ENCODE results near the gene SCGB1D1. TPM values are rescaled to one million over a fixed set of nuclear protein-coding genes. Genes with fewer than 3 reads are reported as not detected.

The SCGB1D1 gene
- total and polyA plus RNA-seq, 2 experiments from 2014 or later = not detected

DNA sequence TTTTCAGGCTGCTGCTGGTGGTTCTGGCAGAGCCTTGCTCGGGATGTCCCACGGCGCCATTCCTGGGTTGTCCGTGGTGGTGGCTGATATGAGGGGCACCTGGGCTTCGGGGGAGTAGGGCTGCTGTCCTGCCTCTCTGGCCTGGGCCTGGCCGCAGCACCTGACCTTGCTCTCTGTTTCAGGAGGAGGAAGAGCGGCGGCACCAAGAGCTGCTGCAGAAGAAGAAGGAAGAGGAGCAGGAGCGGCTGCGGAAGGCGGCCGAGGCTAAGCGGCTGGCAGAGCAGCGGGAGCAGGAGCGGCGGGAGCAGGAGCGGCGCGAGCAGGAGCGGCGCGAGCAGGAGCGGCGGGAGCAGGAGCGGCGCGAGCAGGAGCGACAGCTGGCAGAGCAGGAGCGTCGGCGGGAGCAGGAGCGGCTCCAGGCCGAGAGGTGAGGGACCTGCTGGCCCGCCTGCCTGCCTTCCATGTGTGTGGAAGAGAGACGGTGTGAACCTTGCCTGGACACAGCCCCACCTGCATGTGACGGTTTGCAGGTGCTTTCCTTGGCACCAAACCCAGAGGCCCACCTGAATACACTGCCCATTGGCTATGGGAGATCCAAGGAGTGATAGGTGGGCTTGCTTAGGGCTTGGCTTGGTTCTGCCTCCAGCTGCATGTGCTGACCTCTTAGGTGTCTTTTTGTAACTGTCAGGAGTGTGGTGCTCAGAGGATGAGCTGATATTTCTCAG, 43.4 kb upstream of the SCGB1D1 start:
- Histone ChIP-seq H3F3A (ENCODE audit: insufficient read depth) (no peaks in the 10 kb centered on the region), H3K9me2 (ENCODE audit: insufficient read depth) (no peaks in the 10 kb centered on the region), H3K9ac (no peak overlapping the region), H3K27me3 (replicated peaks; ENCODE audit: insufficient read depth) (no peaks in the 10 kb centered on the region), H2AFZ (no peak overlapping the region), H3K9me3 (ENCODE audit: low read depth) (no peaks in the 10 kb centered on the region), H3K36me3 (ENCODE audit: low read depth) (no peaks in the 10 kb centered on the region), H3K79me2 (ENCODE audit: insufficient read depth) (no peaks in the 10 kb centered on the region), H4K20me1 (ENCODE audit: insufficient read depth) (no peaks in the 10 kb centered on the region), H3K4me1 (ENCODE audit: insufficient read depth) (no peaks in the 10 kb centered on the region), H3K4me2 (ENCODE audit: unreplicated experiment) (no peak overlapping the region), H3K27ac (no peak overlapping the region), H3K4me3 (no peak overlapping the region)
- no peak for DNase-seq
- 95% methylated on average over 26 to 36 of the region's 36 CpGs for WGBS, 2 experiments (ENCODE audit: low coverage in 1 of 2, low lambda C conversion rate in 2 of 2, missing lambda C conversion rate in 2 of 2)
- TF ChIP-seq EZH2 (IDR thresholded peaks at IDR 0.05; ENCODE audit: insufficient read depth, poor library complexity, severe bottlenecking) (no peak), EZH2phosphoT487 (IDR thresholded peaks at IDR 0.05; ENCODE audit: insufficient read depth, low read depth) (no peak)
- in situ Hi-C loops (cut with MboI) = no loop called here

DNA sequence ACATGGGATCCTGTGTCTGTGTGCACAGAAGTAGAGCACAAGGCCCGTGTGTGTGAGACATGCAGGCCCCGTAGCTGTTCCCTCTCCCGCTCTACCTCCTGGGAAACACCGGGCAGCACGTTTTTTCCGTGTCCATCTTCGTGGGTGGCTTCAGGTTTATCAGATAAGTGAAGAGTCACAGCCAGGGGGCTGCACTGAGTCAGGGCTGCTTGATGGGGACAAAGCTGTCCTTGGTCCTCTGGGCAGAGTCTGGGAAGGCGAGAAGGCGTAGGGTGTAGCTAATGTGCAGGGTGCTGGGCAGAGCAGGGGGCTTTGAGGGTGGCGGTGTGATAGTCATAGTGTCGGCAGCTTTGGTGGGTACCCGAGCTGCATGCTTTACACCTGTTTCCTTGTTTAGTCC, 42.5 kb upstream of the SCGB1D1 start:
- Histone ChIP-seq H3K27me3 (replicated peaks; ENCODE audit: insufficient read depth) (no peaks in the 10 kb centered on the region), H3F3A (ENCODE audit: insufficient read depth) (no peaks in the 10 kb centered on the region), H3K9ac (no peak overlapping the region), H3K36me3 (ENCODE audit: low read depth) (no peaks in the 10 kb centered on the region), H3K4me2 (ENCODE audit: unreplicated experiment) (no peak overlapping the region), H3K9me3 (ENCODE audit: low read depth) (no peaks in the 10 kb centered on the region), H3K4me1 (ENCODE audit: insufficient read depth) (no peaks in the 10 kb centered on the region), H3K4me3 (no peak overlapping the region), H2AFZ (no peak overlapping the region), H4K20me1 (ENCODE audit: insufficient read depth) (no peaks in the 10 kb centered on the region), H3K79me2 (ENCODE audit: insufficient read depth) (no peaks in the 10 kb centered on the region), H3K27ac (no peak overlapping the region), H3K9me2 (ENCODE audit: insufficient read depth) (no peaks in the 10 kb centered on the region)
- in situ Hi-C loops (cut with MboI) = no loop called here
- 95 to 96% methylated on average over 12 of the region's 12 CpGs for WGBS, 2 experiments (ENCODE audit: low coverage in 1 of 2, low lambda C conversion rate in 2 of 2, missing lambda C conversion rate in 2 of 2)
- DNase-seq = no peak
- TF ChIP-seq EZH2 (IDR thresholded peaks at IDR 0.05; ENCODE audit: insufficient read depth, poor library complexity, severe bottlenecking) (no peak), EZH2phosphoT487 (IDR thresholded peaks at IDR 0.05; ENCODE audit: insufficient read depth, low read depth) (no peak)

DNA sequence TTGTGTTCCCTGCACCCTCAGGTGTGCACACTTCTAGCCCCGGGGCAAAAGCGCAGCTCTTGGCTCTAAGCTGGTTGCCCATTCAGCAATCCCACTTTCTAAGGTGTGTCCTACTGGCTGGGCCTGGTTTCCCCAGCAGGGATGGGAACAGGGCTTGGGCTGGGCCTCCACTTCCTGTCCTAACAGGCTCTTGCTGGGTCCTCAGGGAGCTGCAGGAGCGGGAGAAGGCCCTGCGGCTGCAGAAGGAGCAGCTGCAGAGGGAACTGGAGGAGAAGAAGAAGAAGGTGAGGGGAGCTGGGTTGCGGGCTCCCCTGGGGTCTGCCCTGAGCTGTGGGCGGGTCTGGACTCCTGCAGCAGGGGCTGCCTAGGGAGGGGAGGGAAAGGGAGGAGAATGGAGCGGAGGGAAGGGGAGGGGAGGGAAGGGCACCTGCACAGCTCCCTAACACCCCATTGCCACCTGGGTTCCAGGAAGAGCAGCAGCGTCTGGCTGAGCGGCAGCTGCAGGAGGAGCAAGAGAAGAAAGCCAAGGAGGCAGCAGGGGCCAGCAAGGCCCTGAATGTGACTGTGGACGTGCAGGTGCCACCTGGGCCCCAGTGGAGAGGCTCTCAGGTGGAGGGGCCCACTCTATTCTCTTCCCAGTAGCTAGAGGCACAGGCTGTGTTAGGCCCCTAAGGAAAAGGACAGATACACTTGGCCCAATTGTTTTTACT, 41.6 kb upstream of the SCGB1D1 start:
- 97 to 99% methylated on average over 5 to 10 of the region's 10 CpGs for WGBS, 2 experiments (ENCODE audit: low coverage in 1 of 2, low lambda C conversion rate in 2 of 2, missing lambda C conversion rate in 2 of 2)
- H3K36me3 ChIP-seq (ENCODE audit: low read depth) = no peaks in the 10 kb centered on the region
- H3K27ac ChIP-seq = no peak overlapping the region
- no peak overlapping the region for H2AFZ ChIP-seq
- H3F3A ChIP-seq (ENCODE audit: insufficient read depth) = no peaks in the 10 kb centered on the region
- TF ChIP-seq EZH2 (IDR thresholded peaks at IDR 0.05; ENCODE audit: insufficient read depth, poor library complexity, severe bottlenecking) (no peak), EZH2phosphoT487 (IDR thresholded peaks at IDR 0.05; ENCODE audit: insufficient read depth, low read depth) (no peak)
- no peaks in the 10 kb centered on the region for H3K79me2 ChIP-seq (ENCODE audit: insufficient read depth)
- no peaks in the 10 kb centered on the region for H4K20me1 ChIP-seq (ENCODE audit: insufficient read depth)
- in situ Hi-C loops (cut with MboI) = no loop called here
- no peaks in the 10 kb centered on the region for H3K9me2 ChIP-seq (ENCODE audit: insufficient read depth)
- no peaks in the 10 kb centered on the region for H3K9me3 ChIP-seq (ENCODE audit: low read depth)
- no peaks in the 10 kb centered on the region for H3K27me3 ChIP-seq (replicated peaks; ENCODE audit: insufficient read depth)
- H3K4me2 ChIP-seq (ENCODE audit: unreplicated experiment) = no peak overlapping the region
- no peak overlapping the region for H3K4me3 ChIP-seq
- no peaks in the 10 kb centered on the region for H3K4me1 ChIP-seq (ENCODE audit: insufficient read depth)
- no peak for DNase-seq
- no peak overlapping the region for H3K9ac ChIP-seq

DNA sequence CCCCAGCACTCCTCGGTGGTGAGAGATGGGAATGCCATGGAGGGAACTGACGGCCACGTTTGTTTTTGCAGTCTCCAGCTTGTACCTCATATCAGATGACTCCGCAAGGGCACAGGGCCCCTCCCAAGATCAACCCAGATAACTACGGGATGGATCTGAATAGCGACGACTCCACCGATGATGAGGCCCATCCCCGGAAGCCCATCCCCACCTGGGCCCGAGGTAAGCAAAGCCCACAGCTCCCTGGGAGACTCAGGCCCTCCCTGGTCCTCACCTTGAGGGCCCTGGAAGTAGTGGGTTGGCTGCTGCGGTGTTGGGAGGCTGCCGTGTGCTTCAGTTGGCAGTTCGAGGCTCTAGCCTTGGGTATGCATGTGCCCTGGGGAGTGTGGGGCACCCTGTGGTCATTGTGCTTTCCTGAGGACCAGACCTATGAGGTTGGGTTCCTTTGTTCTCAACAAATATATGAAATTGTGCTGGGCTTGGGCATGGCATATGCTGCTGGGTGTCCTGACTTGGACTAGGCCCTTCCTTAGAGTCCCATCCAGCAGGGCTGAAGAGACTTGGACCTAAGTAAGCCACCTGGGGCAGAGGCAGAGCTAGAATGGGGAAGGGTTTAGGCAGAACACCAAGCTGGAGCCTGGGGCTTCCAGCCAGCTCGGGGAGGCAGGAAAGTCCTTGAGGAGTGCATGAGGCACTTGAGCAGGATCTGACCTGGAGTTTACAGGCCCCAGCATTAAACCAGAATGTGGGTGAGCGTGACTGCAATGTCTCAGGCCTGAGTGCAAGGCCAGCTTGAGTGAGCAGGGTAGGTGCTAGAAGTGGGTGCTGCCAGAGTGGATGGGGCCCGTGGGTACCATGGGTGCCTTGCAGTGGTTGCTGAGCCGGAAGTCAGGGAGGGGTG, 39.8 kb upstream of the SCGB1D1 start:
- no peak overlapping the region for H3K27ac ChIP-seq
- no peaks in the 10 kb centered on the region for H3K9me2 ChIP-seq (ENCODE audit: insufficient read depth)
- in situ Hi-C loops (cut with MboI) = no loop called here
- no peaks in the 10 kb centered on the region for H4K20me1 ChIP-seq (ENCODE audit: insufficient read depth)
- H3K9me3 ChIP-seq (ENCODE audit: low read depth) = no peaks in the 10 kb centered on the region
- WGBS, 2 experiments (ENCODE audit: low coverage in 1 of 2, low lambda C conversion rate in 2 of 2, missing lambda C conversion rate in 2 of 2) = 90 to 91% methylated on average over 16 to 17 of the region's 17 CpGs
- H3K79me2 ChIP-seq (ENCODE audit: insufficient read depth) = no peaks in the 10 kb centered on the region
- H3F3A ChIP-seq (ENCODE audit: insufficient read depth) = no peaks in the 10 kb centered on the region
- H3K27me3 ChIP-seq (replicated peaks; ENCODE audit: insufficient read depth) = no peaks in the 10 kb centered on the region
- no peak for TF ChIP-seq EZH2phosphoT487 (IDR thresholded peaks at IDR 0.05; ENCODE audit: insufficient read depth, low read depth)
- no peak for TF ChIP-seq EZH2 (IDR thresholded peaks at IDR 0.05; ENCODE audit: insufficient read depth, poor library complexity, severe bottlenecking)
- DNase-seq = no peak
- no peaks in the 10 kb centered on the region for H3K4me1 ChIP-seq (ENCODE audit: insufficient read depth)
- H3K4me2 ChIP-seq (ENCODE audit: unreplicated experiment) = no peak overlapping the region
- no peak overlapping the region for H3K9ac ChIP-seq
- 0 out of 2 replicates have a peak, but pooled peaks cover 3% of the 10 kb centered on the region for H3K36me3 ChIP-seq (ENCODE audit: low read depth)
- no peak overlapping the region for H3K4me3 ChIP-seq
- H2AFZ ChIP-seq = no peak overlapping the region
